ENCODE results near the gene GPATCH8. TPM values are rescaled to one million over a fixed set of nuclear protein-coding genes. Genes with fewer than 3 reads are reported as not detected.

The GPATCH8 gene
- total and polyA plus RNA-seq, 10 of the 15 experiments (the other 5 are each of a cell fraction or from before 2014, with no cell fraction given), result 11.7 to 45.1 (median 21.3) TPM

- peak; percentile 96 for TF ChIP-seq MXI1 (IDR thresholded peaks at IDR 0.05; ENCODE audit: low read depth, low read length)
- TF ChIP-seq MYB (IDR thresholded peaks at IDR 0.05; ENCODE audit: borderline replicate concordance, low read depth, low read length), result no peak
- TF ChIP-seq CHD2 (IDR thresholded peaks at IDR 0.05; ENCODE audit: borderline replicate concordance, low read depth, low read length), result peak; percentile 59; the same call in 1 of the 2 replicates
- peak; percentile 91; the same call in 1 of the 2 replicates for TF ChIP-seq MAX (IDR thresholded peaks at IDR 0.05; ENCODE audit: low read depth, low read length)
- TF ChIP-seq FOXM1 (IDR thresholded peaks at IDR 0.05; ENCODE audit: low read depth, low read length), result peak; percentile 79
- peak; percentile 93; the same call in 1 of the 2 replicates for TF ChIP-seq MTA3 (IDR thresholded peaks at IDR 0.05; ENCODE audit: borderline replicate concordance, low read length)
- no peak for TF ChIP-seq YBX1 (IDR thresholded peaks at IDR 0.05)
- TF ChIP-seq SIX5 (IDR thresholded peaks at IDR 0.05; ENCODE audit: low read depth, low read length, severe bottlenecking), result no peak
- TF ChIP-seq ATF3 (IDR thresholded peaks at IDR 0.05; ENCODE audit: borderline replicate concordance, extremely low read depth, low read depth, low read length), result peak; percentile 44; the same call in 1 of the 2 replicates
- peak; percentile 81 for TF ChIP-seq SKIL (IDR thresholded peaks at IDR 0.05; ENCODE audit: low read depth, poor library complexity, severe bottlenecking)
- no peak for TF ChIP-seq RB1 (IDR thresholded peaks at IDR 0.05; ENCODE audit: borderline replicate concordance)
Measured at GRCh38 chr17:44348234-44348987, 154.8 kb downstream of the GPATCH8 start (continued).

Small RNA genes lying within 50 kb of the gene (small RNA-seq; reads per million reads assigned to genes)
- gene RN7SL258P, result not detected

Other genes starting within 250 kb of the GPATCH8 start
Only the 7 nearest of the 10 such genes appear.
- gene SLC25A39, start 178.6 kb downstream of the GPATCH8 start, total RNA-seq (2014; rRNA removed), result 175 and 192 TPM in 2 replicates
- 85.8 and 95.1 TPM in 2 replicates for gene SLC25A39, start 178.6 kb downstream of the GPATCH8 start, total RNA-seq (2014; rRNA removed; fragmentation: Illumina TruSeq; extraction: Trizol)
- 190 and 198 TPM in 2 replicates for gene SLC25A39, start 178.6 kb downstream of the GPATCH8 start, total RNA-seq (2021)
- gene SLC25A39, start 178.6 kb downstream of the GPATCH8 start, polyA plus RNA-seq (2011; rRNA removed), result 27.2 and 62.1 TPM in 2 replicates
- 21.0 and 108 TPM in 2 replicates for gene SLC25A39, start 178.6 kb downstream of the GPATCH8 start, polyA plus RNA-seq (2014; fragmentation: Illumina TruSeq; extraction: Trizol)
- gene SLC25A39, start 178.6 kb downstream of the GPATCH8 start, polyA plus RNA-seq (2014; fragmentation: Nextera tagmentation; extraction: Ambion mirVana), result 1 to 10 TPM; 3.5 to 7.5 TPM
- gene SLC25A39, start 178.6 kb downstream of the GPATCH8 start, polyA plus RNA-seq (2014; rRNA removed), result 227 and 273 TPM in 2 replicates
- 100 to 1,000 TPM; 242 to 270 TPM for gene SLC25A39, start 178.6 kb downstream of the GPATCH8 start, polyA plus RNA-seq (2016; fragmentation: Nextera tagmentation; extraction: Ambion mirVana)
- 275 and 367 TPM in 2 replicates for gene GRN, start 158.1 kb downstream of the GPATCH8 start, total RNA-seq (2014; rRNA removed)
- 64.5 and 85.4 TPM in 2 replicates for gene GRN, start 158.1 kb downstream of the GPATCH8 start, total RNA-seq (2014; rRNA removed; fragmentation: Illumina TruSeq; extraction: Trizol)
- 361 and 389 TPM in 2 replicates for gene GRN, start 158.1 kb downstream of the GPATCH8 start, total RNA-seq (2021)
- gene GRN, start 158.1 kb downstream of the GPATCH8 start, polyA plus RNA-seq (2011; rRNA removed), result 10.5 and 58.2 TPM in 2 replicates
- 30.9 and 120 TPM in 2 replicates for gene GRN, start 158.1 kb downstream of the GPATCH8 start, polyA plus RNA-seq (2014; fragmentation: Illumina TruSeq; extraction: Trizol)
- 10 to 100 TPM; 22.3 to 33.2 TPM for gene GRN, start 158.1 kb downstream of the GPATCH8 start, polyA plus RNA-seq (2014; fragmentation: Nextera tagmentation; extraction: Ambion mirVana)
- 158 and 192 TPM in 2 replicates for gene GRN, start 158.1 kb downstream of the GPATCH8 start, polyA plus RNA-seq (2014; rRNA removed)
- 100 to 1,000 TPM; 351 to 363 TPM for gene GRN, start 158.1 kb downstream of the GPATCH8 start, polyA plus RNA-seq (2016; fragmentation: Nextera tagmentation; extraction: Ambion mirVana)
- gene FAM171A2, start 139.6 kb downstream of the GPATCH8 start, total RNA-seq (2014; rRNA removed), result 1.1 and 1.3 TPM in 2 replicates
- 0.09 and 0.36 TPM in 2 replicates for gene FAM171A2, start 139.6 kb downstream of the GPATCH8 start, total RNA-seq (2014; rRNA removed; fragmentation: Illumina TruSeq; extraction: Trizol)
- 1.3 and 1.7 TPM in 2 replicates for gene FAM171A2, start 139.6 kb downstream of the GPATCH8 start, total RNA-seq (2021)
- 0.04 and 0.18 TPM in 2 replicates for gene FAM171A2, start 139.6 kb downstream of the GPATCH8 start, polyA plus RNA-seq (2011; rRNA removed)
- 0.13 TPM in 1 of 2 replicates, not detected in the other for gene FAM171A2, start 139.6 kb downstream of the GPATCH8 start, polyA plus RNA-seq (2014; fragmentation: Illumina TruSeq; extraction: Trizol)
- gene FAM171A2, start 139.6 kb downstream of the GPATCH8 start, polyA plus RNA-seq (2014; fragmentation: Nextera tagmentation; extraction: Ambion mirVana), result under 1 TPM in 1 of 2 experiments, not detected in 1; 0.09 TPM
- 0.82 and 1.1 TPM in 2 replicates for gene FAM171A2, start 139.6 kb downstream of the GPATCH8 start, polyA plus RNA-seq (2014; rRNA removed)
- gene FAM171A2, start 139.6 kb downstream of the GPATCH8 start, polyA plus RNA-seq (2016; fragmentation: Nextera tagmentation; extraction: Ambion mirVana), result under 1 TPM in 1 of 2 experiments, not detected in 1; 0.08 TPM
- 0.05 and 0.06 TPM in 2 replicates for gene ITGA2B, start 113.8 kb downstream of the GPATCH8 start, total RNA-seq (2014; rRNA removed)
- gene ITGA2B, start 113.8 kb downstream of the GPATCH8 start, total RNA-seq (2014; rRNA removed; fragmentation: Illumina TruSeq; extraction: Trizol), result 0.04 TPM in 1 of 2 replicates, not detected in the other
- 0.29 and 0.51 TPM in 2 replicates for gene ITGA2B, start 113.8 kb downstream of the GPATCH8 start, total RNA-seq (2021)
- gene ITGA2B, start 113.8 kb downstream of the GPATCH8 start, polyA plus RNA-seq (2011; rRNA removed), result 0.15 TPM in 1 of 2 replicates, not detected in the other
- not detected in 2 replicates for gene ITGA2B, start 113.8 kb downstream of the GPATCH8 start, polyA plus RNA-seq (2014; fragmentation: Illumina TruSeq; extraction: Trizol)
- under 1 TPM; 0.34 to 0.46 TPM for gene ITGA2B, start 113.8 kb downstream of the GPATCH8 start, polyA plus RNA-seq (2014; fragmentation: Nextera tagmentation; extraction: Ambion mirVana)
- gene ITGA2B, start 113.8 kb downstream of the GPATCH8 start, polyA plus RNA-seq (2014; rRNA removed), result 0.12 and 0.39 TPM in 2 replicates
- gene ITGA2B, start 113.8 kb downstream of the GPATCH8 start, polyA plus RNA-seq (2016; fragmentation: Nextera tagmentation; extraction: Ambion mirVana), result under 1 TPM; 0.21 to 0.27 TPM
- 1.0 and 1.5 TPM in 2 replicates for gene FZD2, start 54.1 kb upstream of the GPATCH8 start, total RNA-seq (2014; rRNA removed)
- gene FZD2, start 54.1 kb upstream of the GPATCH8 start, total RNA-seq (2014; rRNA removed; fragmentation: Illumina TruSeq; extraction: Trizol), result 0.41 and 0.63 TPM in 2 replicates
- gene FZD2, start 54.1 kb upstream of the GPATCH8 start, total RNA-seq (2021), result 4.2 and 4.3 TPM in 2 replicates
- 0.33 and 0.67 TPM in 2 replicates for gene FZD2, start 54.1 kb upstream of the GPATCH8 start, polyA plus RNA-seq (2011; rRNA removed)
- 0.11 and 0.21 TPM in 2 replicates for gene FZD2, start 54.1 kb upstream of the GPATCH8 start, polyA plus RNA-seq (2014; fragmentation: Illumina TruSeq; extraction: Trizol)
- gene FZD2, start 54.1 kb upstream of the GPATCH8 start, polyA plus RNA-seq (2014; fragmentation: Nextera tagmentation; extraction: Ambion mirVana), result under 1 TPM in 1 of 2 experiments, not detected in 1; 0.09 TPM
- gene FZD2, start 54.1 kb upstream of the GPATCH8 start, polyA plus RNA-seq (2014; rRNA removed), result 4.0 and 4.9 TPM in 2 replicates
- under 1 TPM; 0.25 to 0.29 TPM for gene FZD2, start 54.1 kb upstream of the GPATCH8 start, polyA plus RNA-seq (2016; fragmentation: Nextera tagmentation; extraction: Ambion mirVana)
- gene MEIOC, start 153.1 kb upstream of the GPATCH8 start, total RNA-seq (2014; rRNA removed), result not detected in 2 replicates
- gene MEIOC, start 153.1 kb upstream of the GPATCH8 start, total RNA-seq (2014; rRNA removed; fragmentation: Illumina TruSeq; extraction: Trizol), result 0.04 TPM in 1 of 2 replicates, not detected in the other
- not detected in 2 replicates for gene MEIOC, start 153.1 kb upstream of the GPATCH8 start, total RNA-seq (2021)
- gene MEIOC, start 153.1 kb upstream of the GPATCH8 start, polyA plus RNA-seq (2011; rRNA removed), result 0.03 TPM in 1 of 2 replicates, not detected in the other
- 0.01 and 1.3 TPM in 2 replicates for gene MEIOC, start 153.1 kb upstream of the GPATCH8 start, polyA plus RNA-seq (2014; fragmentation: Illumina TruSeq; extraction: Trizol)
- under 1 TPM; 0.11 to 0.13 TPM for gene MEIOC, start 153.1 kb upstream of the GPATCH8 start, polyA plus RNA-seq (2014; fragmentation: Nextera tagmentation; extraction: Ambion mirVana)
- 0.27 TPM in 1 of 2 replicates, not detected in the other for gene MEIOC, start 153.1 kb upstream of the GPATCH8 start, polyA plus RNA-seq (2014; rRNA removed)
- under 1 TPM; 0.47 to 0.48 TPM for gene MEIOC, start 153.1 kb upstream of the GPATCH8 start, polyA plus RNA-seq (2016; fragmentation: Nextera tagmentation; extraction: Ambion mirVana)
- gene CCDC43, start 186.4 kb upstream of the GPATCH8 start, total RNA-seq (2014; rRNA removed), result 22.4 and 31.7 TPM in 2 replicates
- 41.0 and 42.3 TPM in 2 replicates for gene CCDC43, start 186.4 kb upstream of the GPATCH8 start, total RNA-seq (2014; rRNA removed; fragmentation: Illumina TruSeq; extraction: Trizol)
- 22.6 and 25.7 TPM in 2 replicates for gene CCDC43, start 186.4 kb upstream of the GPATCH8 start, total RNA-seq (2021)
- gene CCDC43, start 186.4 kb upstream of the GPATCH8 start, polyA plus RNA-seq (2011; rRNA removed), result 17.6 and 28.9 TPM in 2 replicates
- 34.0 and 42.6 TPM in 2 replicates for gene CCDC43, start 186.4 kb upstream of the GPATCH8 start, polyA plus RNA-seq (2014; fragmentation: Illumina TruSeq; extraction: Trizol)
- 10 to 100 TPM; 10.8 to 15.7 TPM for gene CCDC43, start 186.4 kb upstream of the GPATCH8 start, polyA plus RNA-seq (2014; fragmentation: Nextera tagmentation; extraction: Ambion mirVana)
- 19.6 and 21.0 TPM in 2 replicates for gene CCDC43, start 186.4 kb upstream of the GPATCH8 start, polyA plus RNA-seq (2014; rRNA removed)
- 10 to 100 TPM; 37.1 to 38.6 TPM for gene CCDC43, start 186.4 kb upstream of the GPATCH8 start, polyA plus RNA-seq (2016; fragmentation: Nextera tagmentation; extraction: Ambion mirVana)

All from GM12878 (cell line).